B cell (primary cell): ENCODE results near the gene MRPL1. TPM values are rescaled to one million over a fixed set of nuclear protein-coding genes. Genes with fewer than 3 reads are reported as not detected.

Experiments
- ATAC-seq: fragments of 200-7000 bp; cut with Tn5 transposase; one replicate; pipeline ENCODE4 v1.10.0; 2021; ENCODE audit warnings: low read depth, mild to moderate bottlenecking, moderate number of reproducible peaks, moderate library complexity
- CTCF ChIA-PET: fragments of 350-600 bp; sonication (Branson Sonifier 250); formaldehyde crosslinking; loops from one replicate; lab custom pipeline; 2021; ENCODE audit warnings: antibody characterized with exemption, inconsistent platforms; lab: Charles Lee
- POLR2A ChIA-PET: fragments of 350-600 bp; sonication (Branson Sonifier 250); formaldehyde crosslinking; loops from one replicate; lab custom pipeline; 2021; ENCODE audit warnings: antibody characterized with exemption; lab: Charles Lee
- DNase-seq: peaks from one replicate; pipeline ENCODE4 v3.0.0; 2013
- H2AFZ ChIP-seq: 2 replicates; pipeline ENCODE4 v1.6.1; 2012; ENCODE audit warnings: mild to moderate bottlenecking, low read depth, low read length; ENCODE audit not compliant: insufficient read depth, poor library complexity, severe bottlenecking
- H3K27ac ChIP-seq, 2 donors: 1 replicate in 1 of 2; 2 replicates in 1 of 2; pipeline ENCODE4 v1.5.1; 2012 to 2013; ENCODE audit warnings: low read length in 2 of 2, mild to moderate bottlenecking in 2 of 2, moderate library complexity in 1 of 2
- H3K27me3 ChIP-seq, 4 experiments: fragments of 200-600 bp in 1 of 4; sonication (generic) in 1 of 4; replicated peaks in 1 of 4; 1 replicate in 2 of 4; 2 replicates in 2 of 4; pipeline versions ENCODE4 v1.6.1 to v1.7.0; 2013 to 2016; ENCODE audit warnings: low read length in 3 of 4, mild to moderate bottlenecking in 2 of 4, mixed read lengths in 1 of 4, moderate library complexity in 1 of 4; ENCODE audit not compliant: insufficient read depth in 4 of 4, control insufficient read depth in 3 of 4; ENCODE audit errors: control extremely low read depth in 1 of 4
- H3K36me3 ChIP-seq, 2 experiments: replicated peaks in 1 of 2; 1 replicate in 1 of 2; 2 replicates in 1 of 2; pipeline versions ENCODE4 v1.6.1 to v1.7.1; 2013; ENCODE audit warnings: low read length in 1 of 2; ENCODE audit not compliant: insufficient read depth in 2 of 2, control insufficient read depth in 1 of 2; ENCODE audit errors: control extremely low read depth in 1 of 2, extremely low read depth in 1 of 2
- H3K4me1 ChIP-seq, 2 donors: fragments of 200-600 bp in 1 of 2; sonication (generic) in 1 of 2; 1 replicate in 1 of 2; 2 replicates in 1 of 2; pipeline versions ENCODE4 v1.5.1 to v1.6.1; 2013 to 2017; ENCODE audit warnings: low read length in 2 of 2; ENCODE audit not compliant: control insufficient read depth in 2 of 2, insufficient read depth in 2 of 2
- H3K4me2 ChIP-seq: replicated peaks from 2 replicates; pipeline ENCODE3; 2012; ENCODE audit warnings: mild to moderate bottlenecking, low read depth, low read length; ENCODE audit not compliant: poor library complexity, severe bottlenecking
- H3K4me3 ChIP-seq, 5 experiments: fragments of 200-600 bp in 1 of 5; sonication (generic) in 1 of 5; 1 replicate in 3 of 5; 2 replicates in 2 of 5; pipeline versions ENCODE4 v1.5.1 to v1.7.0; 2011 to 2016; ENCODE audit warnings: low read length in 4 of 5, mild to moderate bottlenecking in 4 of 5, low read depth in 2 of 5, control low read depth in 1 of 5, moderate library complexity in 1 of 5; ENCODE audit not compliant: insufficient read depth in 1 of 5; ENCODE audit errors: control extremely low read depth in 1 of 5, extremely low read depth in 1 of 5
- H3K79me2 ChIP-seq: fragments of 200-600 bp; sonication (generic); one replicate; pipeline ENCODE4 v1.6.0; 2016; ENCODE audit warnings: low read length; ENCODE audit not compliant: control insufficient read depth, insufficient read depth
- H3K9ac ChIP-seq: fragments of 200-600 bp; sonication (generic); 2 replicates; pipeline ENCODE4 v1.6.1; 2017; ENCODE audit warnings: mild to moderate bottlenecking, low read length, moderate library complexity
- H3K9me3 ChIP-seq, 3 donors: one replicate each; pipeline versions ENCODE4 v1.6.1 to v1.7.1; 2013; ENCODE audit warnings: low read length in 2 of 3; ENCODE audit not compliant: control insufficient read depth in 2 of 3, insufficient read depth in 1 of 3; ENCODE audit errors: control extremely low read depth in 1 of 3
- H4K20me1 ChIP-seq: 2 replicates; pipeline ENCODE4 v1.6.0; 2012; ENCODE audit warnings: mild to moderate bottlenecking, low read length; ENCODE audit not compliant: insufficient read depth, control insufficient read depth, poor library complexity, severe bottlenecking
- H3K27ac Mint-ChIP-seq: one replicate; pipeline ENCODE4 v1.8.0; 2021; ENCODE audit warnings: mixed read lengths
- H3K27me3 Mint-ChIP-seq: one replicate; pipeline ENCODE4 v1.8.0; 2021; ENCODE audit warnings: mixed read lengths
- H3K4me1 Mint-ChIP-seq: one replicate; pipeline ENCODE4 v1.8.0; 2021; ENCODE audit warnings: mixed read lengths
- H3K4me3 Mint-ChIP-seq: one replicate; pipeline ENCODE4 v1.8.0; 2021; ENCODE audit warnings: mixed read lengths
- H3K9me3 Mint-ChIP-seq: one replicate; pipeline ENCODE4 v1.8.0; 2022; ENCODE audit warnings: mixed read lengths; ENCODE audit not compliant: insufficient read depth
- CTCF ChIP-seq: fragments of 200-600 bp; IDR thresholded peaks from one replicate; pipeline ENCODE4 v1.8.0; 2022; ENCODE audit warnings: antibody characterized with exemption, mild to moderate bottlenecking
- EZH2 ChIP-seq: IDR thresholded peaks from 2 replicates; pipeline ENCODE4 v1.6.1; 2012; ENCODE audit warnings: borderline replicate concordance, low read depth, mild to moderate bottlenecking, moderate library complexity, low read length; ENCODE audit not compliant: insufficient read depth, poor library complexity, severe bottlenecking
- intact Hi-C: fragments of 100-400 bp; cut with micrococcal nuclease; formaldehyde crosslinking; loops from one replicate; pipeline ENCODE4 v1.10.0; 2022
- polyA plus RNA-seq: library from polyadenylated mRNA; depleted of rRNA; stranded (reverse); fragments of >200 nt; gene quantifications from 2 replicates; pipeline ENCODE4 v1.2.3, GENCODE V29; 2012
- total RNA-seq, 2 donors: library from RNA; stranded (reverse); fragments of 120-200 nt in 1 of 2; gene quantifications; 1 replicate in 1 of 2; 2 replicates in 1 of 2; pipeline versions ENCODE4 v1.2.3 to v1.2.4, GENCODE V29; 2013 to 2022

The MRPL1 gene
- total and polyA plus RNA-seq, 2 donors (not counting 1 experiment from before 2014, with no cell fraction given) = 22.3 to 23.3 TPM

GRCh38 chr4:77880784-77881183 lies 18.2 kb downstream of the MRPL1 start:
- CTCF ChIA-PET = no interaction called here

More at GRCh38 chr4:77880784-77881183, 18.2 kb downstream of the MRPL1 start:
- H3K79me2 ChIP-seq = peaks cover 56% of the 10 kb centered on the region
- Mint-ChIP-seq H3K27me3 (no peaks in the 10 kb centered on the region), H3K9me3 (no peaks in the 10 kb centered on the region), H3K4me3 (no peak overlapping the region), H3K27ac (no peak overlapping the region), H3K4me1 (no peaks in the 10 kb centered on the region)
- POLR2A ChIA-PET = no interaction called here
- H3K9me3 ChIP-seq = no peaks in the 10 kb centered on the region
- no peaks in the 10 kb centered on the region for H3K27me3 ChIP-seq
- H3K4me2 ChIP-seq = no peak overlapping the region
- DNase-seq (no peak), ATAC-seq (no peak)
- H3K36me3 ChIP-seq = peaks cover 0 to 42% of the 10 kb centered on the region in 2 experiments
- TF ChIP-seq CTCF (no peak), EZH2 (no peak)
- intact Hi-C loops = no loop called here
- H3K9ac ChIP-seq = no peak overlapping the region
- no peak overlapping the region for H3K4me3 ChIP-seq
- H3K27ac ChIP-seq = no peak overlapping the region
- no peaks in the 10 kb centered on the region for H3K4me1 ChIP-seq
- no peak overlapping the region for H2AFZ ChIP-seq
- H4K20me1 ChIP-seq = peaks cover 6% of the 10 kb centered on the region
